Stomach smooth muscle (tissue), 2 donors: ENCODE results near the gene CTNNB1.
"Not testable (repeated sequence)": the region's sequence is repeated elsewhere in the genome, so short reads cannot be mapped to it uniquely, and the experiment has no call there.

Source experiments
- H3K27ac ChIP-seq: one replicate; pipeline ENCODE4 v1.7.0; 2013; ENCODE audit warnings: mild to moderate bottlenecking, low read length, inconsistent platforms
- H3K27me3 ChIP-seq, 2 donors: one replicate each; pipeline ENCODE4 v1.7.0; 2013; ENCODE audit warnings: low read length in 2 of 2; ENCODE audit not compliant: insufficient read depth in 2 of 2, control insufficient read depth in 1 of 2
- H3K36me3 ChIP-seq, 2 donors: one replicate each; pipeline ENCODE4 v1.7.0; 2013; ENCODE audit warnings: low read length in 2 of 2; ENCODE audit not compliant: control insufficient read depth in 2 of 2, insufficient read depth in 2 of 2
- H3K4me1 ChIP-seq: one replicate; pipeline ENCODE4 v1.7.0; 2013; ENCODE audit warnings: low read length; ENCODE audit not compliant: control insufficient read depth, insufficient read depth
- H3K4me3 ChIP-seq, 2 donors: one replicate each; pipeline ENCODE4 v1.7.0; 2013; ENCODE audit warnings: low read length in 2 of 2
- H3K9ac ChIP-seq, 2 donors: one replicate each; pipeline ENCODE4 v1.7.0; 2013; ENCODE audit warnings: low read length in 2 of 2, mild to moderate bottlenecking in 1 of 2
- H3K9me3 ChIP-seq, 2 donors: one replicate each; pipeline ENCODE4 v1.7.0; 2013; ENCODE audit warnings: low read length in 2 of 2; ENCODE audit not compliant: control insufficient read depth in 2 of 2
- donor health status: healthy.
- donor health status: Pancreatic carcinoma.

The CTNNB1 gene

GRCh38 chr3:41284934-41285333 is 85.6 kb downstream of the CTNNB1 start:
- not testable (repeated sequence) for H3K27ac ChIP-seq, H3K4me1 ChIP-seq, H3K9ac ChIP-seq, H3K9me3 ChIP-seq, H3K4me3 ChIP-seq, H3K36me3 ChIP-seq, H3K27me3 ChIP-seq

DNA sequence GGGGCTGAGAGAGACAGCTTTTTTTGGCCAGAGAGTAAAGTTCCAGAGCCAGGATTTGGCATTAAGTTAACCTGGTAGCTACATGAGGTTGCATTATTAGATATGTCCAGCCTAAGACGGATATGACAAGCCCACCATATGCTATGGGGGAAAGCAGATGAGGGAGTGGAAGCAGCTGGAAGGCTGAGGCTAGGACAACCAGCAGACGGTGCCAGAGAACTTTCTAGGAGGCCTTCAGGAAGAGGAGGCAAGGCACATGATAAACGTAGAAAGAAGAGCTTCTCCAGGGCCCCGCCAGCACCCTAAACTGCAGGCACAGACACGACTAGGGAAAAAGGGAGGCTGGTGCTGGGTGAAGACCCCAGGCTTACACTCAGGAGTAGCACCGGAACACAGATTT is 87.0 kb downstream of the CTNNB1 start:
- Histone ChIP-seq H3K9ac (no peak overlapping the region), H3K4me1 (peaks cover 4% of the 10 kb centered on the region), H3K27ac (no peak overlapping the region), H3K4me3 (no peak overlapping the region), H3K36me3 (no peaks in the 10 kb centered on the region), H3K9me3 (peaks cover 0 to 2% of the 10 kb centered on the region in 2 donors), H3K27me3 (no peaks in the 10 kb centered on the region)

DNA sequence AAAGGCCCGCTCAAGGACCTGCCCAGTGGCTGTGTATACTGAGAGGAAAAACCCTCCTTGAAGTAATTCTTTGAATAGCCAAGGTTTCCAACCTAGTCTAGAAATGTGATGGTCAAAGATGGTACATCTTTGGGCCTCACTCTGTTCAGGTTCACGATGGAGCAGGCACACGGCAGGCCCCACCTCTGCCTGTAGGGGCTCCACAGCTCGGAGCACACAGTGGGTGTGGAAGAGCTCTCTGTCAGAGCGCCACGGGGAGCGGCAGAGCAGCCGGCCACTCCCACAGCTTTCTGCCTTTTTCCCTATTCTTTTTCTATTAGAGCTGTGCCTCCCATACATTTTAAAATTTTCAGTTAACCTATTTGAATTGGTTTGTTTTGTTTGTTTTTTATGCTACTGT is 89.5 kb downstream of the CTNNB1 start:
- Histone ChIP-seq H3K9me3 (no peaks in the 10 kb centered on the region), H3K36me3 (no peaks in the 10 kb centered on the region), H3K27ac (no peak overlapping the region), H3K4me1 (peaks cover 4% of the 10 kb centered on the region), H3K4me3 (no peak overlapping the region), H3K27me3 (no peaks in the 10 kb centered on the region), H3K9ac (no peak overlapping the region)
